Measurements from ENCODE around the gene BCL2A1. TPM values are rescaled to one million over a fixed set of nuclear protein-coding genes. Genes with fewer than 3 reads are reported as not detected.

BCL2A1 gene
- total and polyA plus RNA-seq, 2 donors (not counting 1 experiment from before 2014, with no cell fraction given), result 33.8 to 49.2 TPM

DNA sequence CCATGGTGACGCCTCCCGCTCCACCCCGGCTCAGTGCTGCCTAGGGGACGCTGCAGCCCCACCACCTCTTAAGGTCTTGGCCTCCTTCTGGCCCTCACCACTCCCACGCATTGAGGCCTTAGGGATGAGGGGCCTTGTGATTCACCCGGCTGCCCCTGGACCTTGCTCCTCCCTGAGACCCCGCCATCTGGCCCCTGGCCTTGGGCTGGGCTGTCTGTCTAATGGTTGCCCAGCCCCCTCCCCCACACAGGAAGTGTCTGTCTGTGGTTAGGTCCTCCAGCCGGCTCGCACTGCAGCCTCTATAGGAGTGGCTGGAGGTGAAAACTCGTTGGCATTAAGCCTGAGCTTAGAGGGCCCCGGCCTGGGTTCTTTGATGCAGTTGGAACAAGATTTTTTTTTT, 52.7 kb downstream of the BCL2A1 start:
- H3K9me3 ChIP-seq (ENCODE audit: control extremely low read depth in 1 of 3, control insufficient read depth in 2 of 3, insufficient read depth in 1 of 3, low read length in 2 of 3), result peaks cover 11 to 61% (median 57%) of the 10 kb centered on the region in 3 donors
- CTCF ChIA-PET, result no interaction called here
- peaks cover 9 to 17% of the 10 kb centered on the region in 2 experiments for H3K36me3 ChIP-seq (replicated peaks in 1 of 2; ENCODE audit: control extremely low read depth in 1 of 2, control insufficient read depth in 1 of 2, extremely low read depth in 1 of 2, insufficient read depth in 2 of 2, low read length in 1 of 2)
- no peak overlapping the region for H3K27ac Mint-ChIP-seq
- TF ChIP-seq CTCF (IDR thresholded peaks at IDR 0.05) (no peak), EZH2 (IDR thresholded peaks at IDR 0.05; ENCODE audit: borderline replicate concordance, insufficient read depth, low read depth, low read length, poor library complexity, severe bottlenecking) (no peak)
- H4K20me1 ChIP-seq (ENCODE audit: control insufficient read depth, insufficient read depth, low read length, poor library complexity, severe bottlenecking), result peaks cover 9% of the 10 kb centered on the region
- peaks cover 8 to 9% of the 10 kb centered on the region in 2 donors for H3K4me1 ChIP-seq (ENCODE audit: control insufficient read depth in 2 of 2, insufficient read depth in 2 of 2, low read length in 2 of 2)
- H3K4me3 ChIP-seq (ENCODE audit: control extremely low read depth in 1 of 5, extremely low read depth in 1 of 5, insufficient read depth in 1 of 5, low read depth in 2 of 5, low read length in 4 of 5), result no peak overlapping the region
- WGBS (ENCODE audit: insufficient coverage), result 100% methylated on average over 6 of the region's 11 CpGs
- POLR2A ChIA-PET, result no interaction called here
- H3K4me1 Mint-ChIP-seq, result peaks cover 18% of the 10 kb centered on the region
- no peaks in the 10 kb centered on the region for H3K27me3 ChIP-seq (replicated peaks in 1 of 4; ENCODE audit: control extremely low read depth in 1 of 4, control insufficient read depth in 3 of 4, insufficient read depth in 4 of 4, low read length in 3 of 4)
- peaks cover 34% of the 10 kb centered on the region for H3K79me2 ChIP-seq (ENCODE audit: control insufficient read depth, insufficient read depth, low read length)
- no peak overlapping the region for H3K4me2 ChIP-seq (replicated peaks; ENCODE audit: low read depth, low read length, poor library complexity, severe bottlenecking)
- H3K9me3 Mint-ChIP-seq (ENCODE audit: insufficient read depth), result peaks cover 21% of the 10 kb centered on the region
- no peak for ATAC-seq (ENCODE audit: low read depth)
- H3K4me3 Mint-ChIP-seq, result no peak overlapping the region
- intact Hi-C loops (cut with micrococcal nuclease), result no loop called here
- no peaks in the 10 kb centered on the region for H3K27me3 Mint-ChIP-seq
- H3K27ac ChIP-seq (ENCODE audit: low read length in 2 of 2), result no peak overlapping the region
- H3K9ac ChIP-seq (ENCODE audit: low read length), result no peak overlapping the region
- H2AFZ ChIP-seq (ENCODE audit: insufficient read depth, low read depth, low read length, poor library complexity, severe bottlenecking), result no peak overlapping the region
- no peak for DNase-seq

DNA sequence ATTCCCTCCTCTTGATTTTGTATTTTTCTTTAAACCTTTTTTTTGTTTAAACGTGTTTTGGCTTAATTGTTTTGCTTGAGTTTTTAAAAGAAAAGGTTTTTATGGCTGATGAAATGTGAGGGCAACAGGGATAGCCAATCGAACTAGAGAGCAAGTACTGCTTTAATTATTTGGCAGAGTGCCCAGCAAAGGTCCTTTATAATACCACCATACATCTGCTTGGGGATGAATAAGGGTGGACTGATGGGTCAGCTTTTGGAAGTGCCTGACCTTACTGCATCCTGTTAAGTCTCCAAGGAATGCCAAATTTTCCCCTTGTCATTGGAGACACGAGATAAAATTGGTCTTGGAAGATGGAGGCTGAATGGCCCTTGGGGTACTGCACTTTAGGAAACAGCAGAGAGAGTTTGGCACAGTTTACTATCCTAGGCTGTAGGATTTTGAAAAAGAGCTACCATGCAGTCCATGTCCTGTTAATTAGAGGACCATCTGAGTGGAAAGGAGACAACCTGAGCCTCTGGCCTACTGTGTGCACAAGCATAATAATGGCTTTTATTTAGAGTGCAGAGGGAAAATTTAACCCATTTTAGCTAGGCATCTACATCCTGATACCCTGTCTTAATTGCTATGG, 54.4 kb downstream of the BCL2A1 start:
- Histone ChIP-seq H2AFZ (ENCODE audit: insufficient read depth, low read depth, low read length, poor library complexity, severe bottlenecking) (no peak overlapping the region), H3K4me1 (ENCODE audit: control insufficient read depth in 2 of 2, insufficient read depth in 2 of 2, low read length in 2 of 2) (no peaks in the 10 kb centered on the region), H4K20me1 (ENCODE audit: control insufficient read depth, insufficient read depth, low read length, poor library complexity, severe bottlenecking) (peaks cover 4% of the 10 kb centered on the region), H3K9ac (ENCODE audit: low read length) (no peak overlapping the region), H3K4me2 (replicated peaks; ENCODE audit: low read depth, low read length, poor library complexity, severe bottlenecking) (no peak overlapping the region), H3K36me3 (replicated peaks in 1 of 2; ENCODE audit: control extremely low read depth in 1 of 2, control insufficient read depth in 1 of 2, extremely low read depth in 1 of 2, insufficient read depth in 2 of 2, low read length in 1 of 2) (peaks cover 9 to 16% of the 10 kb centered on the region in 2 experiments), H3K79me2 (ENCODE audit: control insufficient read depth, insufficient read depth, low read length) (peaks cover 18% of the 10 kb centered on the region), H3K9me3 (ENCODE audit: control extremely low read depth in 1 of 3, control insufficient read depth in 2 of 3, insufficient read depth in 1 of 3, low read length in 2 of 3) (peaks cover 12 to 64% (median 51%) of the 10 kb centered on the region in 3 donors), H3K4me3 (ENCODE audit: control extremely low read depth in 1 of 5, extremely low read depth in 1 of 5, insufficient read depth in 1 of 5, low read depth in 2 of 5, low read length in 4 of 5) (no peak overlapping the region), H3K27ac (ENCODE audit: low read length in 2 of 2) (no peak overlapping the region), H3K27me3 (replicated peaks in 1 of 4; ENCODE audit: control extremely low read depth in 1 of 4, control insufficient read depth in 3 of 4, insufficient read depth in 4 of 4, low read length in 3 of 4) (no peaks in the 10 kb centered on the region)
- no peak for ATAC-seq (ENCODE audit: low read depth)
- H3K27me3 Mint-ChIP-seq, result no peaks in the 10 kb centered on the region
- TF ChIP-seq EZH2 (IDR thresholded peaks at IDR 0.05; ENCODE audit: borderline replicate concordance, insufficient read depth, low read depth, low read length, poor library complexity, severe bottlenecking), result no peak
- no peak for TF ChIP-seq CTCF (IDR thresholded peaks at IDR 0.05)
- ChIA-PET CTCF (interaction anchor here (1.2 kb wide), 1 partner anchor 32 kb away, joined by 4 read pairs; no protein-coding TSS in a partner anchor), POLR2A (no interaction called here)
- H3K4me3 Mint-ChIP-seq, result no peak overlapping the region
- intact Hi-C loops (cut with micrococcal nuclease), result no loop called here
- 100% methylated on average over 1 of the region's 3 CpGs for WGBS (ENCODE audit: insufficient coverage)
- H3K9me3 Mint-ChIP-seq (ENCODE audit: insufficient read depth), result peaks cover 21% of the 10 kb centered on the region
- H3K4me1 Mint-ChIP-seq, result peaks cover 4% of the 10 kb centered on the region
- DNase-seq, result no peak
- H3K27ac Mint-ChIP-seq, result no peak overlapping the region

Measured in B cell (primary cell).